ENCODE results near the gene CLPTM1.
A peak's percentile ranks its signal among the peaks of the same experiment; 100 is the strongest.
"Not testable (repeated sequence)": the region's sequence is repeated elsewhere in the genome, so short reads cannot be mapped to it uniquely, and the experiment has no call there.

The CLPTM1 gene

DNA sequence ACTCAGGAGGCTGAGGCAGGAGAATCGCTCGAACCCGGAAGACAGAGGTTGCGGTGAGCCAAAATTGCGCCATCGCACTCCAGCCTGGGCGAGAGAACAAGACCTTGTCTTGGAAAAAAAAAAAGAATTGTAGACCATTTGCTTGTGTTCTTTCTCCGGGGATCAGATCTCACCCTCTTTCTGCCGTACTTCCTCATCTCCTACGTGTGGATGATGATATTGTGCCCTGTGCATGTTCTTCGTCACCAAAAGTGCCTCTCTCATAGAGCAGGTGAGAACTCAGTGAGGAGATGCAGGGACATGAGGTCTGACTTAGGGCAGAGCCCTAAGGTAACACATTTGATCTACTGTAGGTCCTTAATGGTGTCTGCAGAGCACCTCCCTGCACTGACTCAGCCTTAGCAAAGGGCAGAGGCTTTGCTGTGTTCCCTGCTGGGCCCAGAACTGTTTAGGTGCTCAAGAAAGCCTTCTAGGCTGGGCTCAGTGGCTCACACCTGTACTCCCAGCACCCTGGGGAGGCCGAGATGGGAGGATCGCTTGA is 8.1 kb upstream of the CLPTM1 start:
- DNase-seq = no peak

DNA sequence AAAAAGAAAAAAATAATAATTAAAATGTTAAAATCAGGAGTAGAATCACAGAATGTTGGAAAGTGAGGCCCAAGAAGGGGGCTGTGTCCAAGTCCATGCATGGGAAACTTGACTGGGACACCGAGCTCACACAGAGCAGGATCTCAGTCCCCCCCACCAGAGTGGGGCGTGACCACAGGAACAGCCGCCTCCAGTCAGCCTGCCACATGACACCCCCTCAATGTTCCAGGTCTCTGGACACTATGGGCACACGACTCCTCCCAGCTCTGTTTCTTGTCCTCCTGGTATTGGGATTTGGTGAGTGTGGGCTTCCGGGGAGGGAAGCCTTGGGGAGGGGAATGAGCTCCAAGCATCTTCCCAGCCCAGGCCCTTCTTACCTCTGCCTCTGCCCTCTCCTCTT is 6.9 kb upstream of the CLPTM1 start:
- no peak for DNase-seq

DNA sequence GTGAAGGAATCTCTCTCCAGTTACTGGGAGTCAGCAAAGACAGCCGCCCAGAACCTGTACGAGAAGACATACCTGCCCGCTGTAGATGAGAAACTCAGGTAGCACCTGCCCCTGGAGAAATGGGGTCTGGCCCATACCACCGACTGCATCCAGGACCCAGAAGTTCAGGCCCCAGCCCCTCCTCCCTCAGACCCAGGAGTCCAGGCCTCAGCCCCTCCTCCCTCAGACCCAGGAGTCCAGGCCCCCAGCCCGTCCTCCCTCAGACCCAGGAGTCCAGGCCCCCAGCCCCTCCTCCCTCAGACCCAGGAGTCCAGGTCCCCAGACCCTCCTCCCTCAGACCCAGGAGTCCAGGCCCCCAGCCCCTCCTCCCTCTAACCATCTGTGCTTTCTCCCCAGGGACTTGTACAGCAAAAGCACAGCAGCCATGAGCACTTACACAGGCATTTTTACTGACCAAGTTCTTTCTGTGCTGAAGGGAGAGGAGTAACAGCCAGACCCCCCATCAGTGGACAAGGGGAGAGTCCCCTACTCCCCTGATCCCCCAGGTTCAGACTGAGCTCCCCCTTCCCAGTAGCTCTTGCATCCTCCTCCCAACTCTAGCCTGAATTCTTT is 6.3 kb upstream of the CLPTM1 start:
- DNase-seq = no peak

DNA sequence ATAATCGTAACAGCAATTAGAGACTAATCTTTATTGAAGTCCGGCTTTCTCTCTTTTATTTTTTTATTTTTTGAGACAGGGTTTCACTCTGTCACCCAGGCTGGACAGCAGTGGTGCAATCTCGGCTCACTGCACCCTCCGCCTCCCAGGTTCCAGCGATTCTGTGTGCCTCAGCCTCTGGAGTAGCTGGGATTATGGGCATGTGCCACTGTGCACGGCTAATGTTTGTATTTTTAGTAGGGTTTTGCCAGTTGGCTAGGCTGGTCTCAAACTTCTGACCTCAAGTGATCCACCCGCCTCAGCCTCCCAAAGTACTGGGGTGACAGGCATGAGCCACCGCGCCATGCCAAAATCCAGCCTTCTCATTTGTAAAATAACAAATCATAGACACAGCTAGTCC is 5.6 kb upstream of the CLPTM1 start:
- DNase-seq = no peak

DNA sequence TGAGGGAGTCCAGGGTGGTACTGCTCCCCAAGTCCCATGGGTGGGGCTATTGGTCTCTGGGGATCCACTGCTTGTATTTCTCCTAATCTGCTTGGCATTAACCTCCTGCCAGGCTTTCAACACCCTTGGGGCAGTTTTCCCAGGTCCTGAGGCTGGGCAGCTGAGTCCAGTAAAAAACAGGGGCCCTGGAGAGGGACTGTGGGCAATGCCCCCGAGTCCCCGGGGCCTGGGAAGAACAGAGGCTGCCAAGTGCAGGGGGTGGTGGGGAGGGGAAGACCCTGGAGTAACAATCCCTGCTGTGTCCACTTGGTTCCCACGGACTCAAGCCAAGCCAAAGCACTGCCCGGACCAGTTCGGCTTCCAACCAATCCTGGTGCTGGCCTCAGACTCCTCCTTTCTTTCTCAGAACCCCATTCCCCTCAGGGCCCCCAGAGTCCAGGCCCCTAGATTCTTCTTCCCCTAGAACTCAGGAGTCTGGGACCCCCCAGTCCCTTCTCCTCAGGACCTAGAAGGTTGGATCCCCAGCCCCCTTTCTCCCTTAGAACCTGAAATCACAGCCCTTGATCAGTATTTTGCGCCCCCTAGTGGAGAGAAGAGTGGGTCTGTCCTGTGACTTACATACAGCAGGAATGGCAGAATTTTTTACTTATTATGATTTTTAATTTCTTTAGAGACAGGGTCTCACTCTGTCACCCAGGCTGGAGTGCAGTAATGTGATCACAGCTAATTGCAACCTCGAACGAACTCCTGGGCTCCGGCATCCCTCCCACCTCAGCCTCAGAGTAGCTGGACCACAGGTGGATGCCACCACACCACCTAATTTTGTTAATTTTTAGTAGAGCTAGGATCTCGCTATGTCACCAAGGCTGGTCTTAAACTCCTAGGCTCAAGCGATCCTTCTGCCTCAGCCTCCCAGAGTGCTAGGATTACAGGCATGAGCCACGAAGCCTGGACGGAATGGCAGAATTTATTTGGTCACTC is 3.7 kb upstream of the CLPTM1 start:
- peak; percentile 63 for DNase-seq

DNA sequence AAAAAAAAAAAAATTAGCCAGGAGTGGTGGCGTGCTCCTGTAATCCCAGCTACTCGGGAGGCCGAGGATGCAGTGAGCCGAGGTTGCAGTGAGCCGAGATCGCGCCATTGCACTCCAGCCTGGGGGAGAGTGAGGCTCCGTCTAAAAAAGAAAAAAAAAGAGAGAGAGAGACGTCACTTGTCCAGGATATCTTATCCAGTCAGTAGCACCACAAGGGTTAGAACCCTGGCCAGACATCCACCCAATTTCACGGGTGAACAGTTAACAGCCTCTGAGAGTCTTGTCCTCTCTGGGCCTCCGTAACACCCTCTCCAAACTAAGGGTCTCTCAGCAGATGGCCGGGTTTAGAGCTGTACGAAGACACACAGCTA is 917 bp upstream of the CLPTM1 start:
- DNase-seq = no peak

DNA sequence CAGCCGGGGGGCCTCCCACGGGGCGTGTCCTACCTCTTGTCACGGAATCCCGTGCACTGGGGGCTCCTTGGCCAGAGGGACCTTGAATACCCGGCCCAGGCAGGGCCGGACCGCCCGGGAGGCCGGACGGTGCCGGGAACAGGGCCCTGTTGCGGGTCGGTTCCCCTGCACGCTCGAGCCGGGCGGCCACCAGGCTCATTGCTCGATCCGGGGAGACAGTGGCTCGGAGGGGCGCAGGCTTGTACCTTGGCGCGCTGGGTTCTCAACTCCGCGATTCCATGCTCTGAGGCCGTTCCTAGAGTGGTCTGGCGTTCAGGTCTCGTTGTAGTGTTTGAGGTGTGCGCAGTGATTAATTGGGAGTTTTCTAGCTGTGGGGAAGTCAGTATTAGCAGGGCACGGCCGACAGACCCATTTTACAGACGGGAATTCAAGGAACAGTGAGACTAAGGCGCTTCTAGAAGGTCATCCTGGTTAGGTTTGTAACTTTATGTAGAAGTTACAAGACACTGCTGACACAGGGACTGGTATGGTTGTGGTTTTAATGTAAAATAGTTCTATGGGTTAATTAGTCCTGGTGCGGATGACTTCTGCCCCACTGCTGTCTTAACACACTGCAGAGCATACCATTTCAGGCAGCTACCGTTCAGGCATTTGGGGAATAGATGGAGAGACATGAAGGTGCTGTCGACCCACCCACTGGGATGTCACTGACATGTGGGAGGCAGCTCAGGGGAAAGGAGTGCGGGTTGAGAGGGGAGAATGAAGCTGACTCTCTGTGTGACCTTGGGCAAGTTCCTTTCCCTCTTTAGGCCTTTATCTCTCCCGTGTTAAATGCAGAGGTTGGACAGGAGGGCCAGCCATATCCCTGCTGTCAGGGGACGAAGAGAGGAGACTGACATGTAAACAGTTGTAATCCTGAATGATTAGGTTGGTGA is 592 bp downstream of the CLPTM1 start:
- DNase-seq = no peak

DNA sequence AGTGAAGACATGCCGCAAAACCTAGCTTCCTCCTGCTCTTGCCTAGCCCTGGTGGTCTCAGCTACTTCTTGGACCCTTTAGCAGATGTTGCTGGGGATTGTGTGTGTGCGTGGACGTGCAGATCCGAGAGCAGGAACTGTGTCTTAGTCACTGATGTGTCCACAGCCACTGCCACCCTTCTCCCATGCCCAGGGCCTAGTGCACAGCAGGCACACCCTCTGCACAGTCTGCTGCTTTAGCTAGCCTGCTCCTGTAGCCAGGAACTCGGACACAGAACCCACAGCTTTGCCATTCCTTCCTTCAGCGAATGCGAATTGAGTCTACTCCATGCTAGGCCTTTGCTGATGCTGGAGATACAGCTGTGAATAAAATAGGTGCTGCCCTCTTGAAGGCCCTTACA is 2.3 kb downstream of the CLPTM1 start:
- no peak for DNase-seq

DNA sequence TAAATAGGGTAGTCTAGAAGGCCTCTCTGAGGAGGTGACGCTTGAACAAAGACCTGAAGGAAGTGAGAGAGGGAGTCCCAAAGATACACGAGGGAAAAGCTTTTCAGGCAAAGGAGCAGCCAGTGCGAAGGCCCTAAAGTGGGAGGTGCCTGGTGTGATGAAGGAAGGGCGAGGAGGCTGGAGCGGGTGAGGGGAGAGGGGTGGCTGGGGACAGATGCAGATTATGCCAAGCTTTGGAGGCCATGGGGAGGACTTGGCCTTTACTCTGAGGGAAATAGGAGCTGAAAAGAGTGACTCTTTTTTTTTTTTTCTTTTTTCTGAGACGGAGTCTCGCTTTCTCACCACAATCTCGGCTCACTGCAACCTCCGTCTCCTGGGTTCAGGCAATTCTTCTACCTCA is 2.9 kb downstream of the CLPTM1 start:
- DNase-seq = no peak

DNA sequence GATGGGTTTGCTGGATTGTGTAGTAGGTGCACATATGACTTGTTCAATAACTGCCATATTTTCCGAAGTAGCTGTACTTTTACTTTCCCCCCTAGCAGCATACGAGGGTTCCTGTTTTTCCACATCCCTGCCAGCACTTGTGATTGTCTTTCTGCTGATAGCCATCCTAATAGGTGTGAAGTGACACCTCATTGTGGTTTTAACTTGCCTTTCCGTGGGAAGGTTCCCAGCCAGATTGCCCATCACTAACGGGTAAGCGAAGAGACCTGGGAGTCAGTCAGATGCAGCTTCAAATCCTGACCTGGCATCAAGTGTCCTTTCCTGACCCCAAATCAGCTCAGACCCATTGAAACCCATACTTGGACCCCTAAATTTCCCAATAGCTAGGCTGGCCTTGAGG is 4.5 kb downstream of the CLPTM1 start:
- no peak for DNase-seq

DNA sequence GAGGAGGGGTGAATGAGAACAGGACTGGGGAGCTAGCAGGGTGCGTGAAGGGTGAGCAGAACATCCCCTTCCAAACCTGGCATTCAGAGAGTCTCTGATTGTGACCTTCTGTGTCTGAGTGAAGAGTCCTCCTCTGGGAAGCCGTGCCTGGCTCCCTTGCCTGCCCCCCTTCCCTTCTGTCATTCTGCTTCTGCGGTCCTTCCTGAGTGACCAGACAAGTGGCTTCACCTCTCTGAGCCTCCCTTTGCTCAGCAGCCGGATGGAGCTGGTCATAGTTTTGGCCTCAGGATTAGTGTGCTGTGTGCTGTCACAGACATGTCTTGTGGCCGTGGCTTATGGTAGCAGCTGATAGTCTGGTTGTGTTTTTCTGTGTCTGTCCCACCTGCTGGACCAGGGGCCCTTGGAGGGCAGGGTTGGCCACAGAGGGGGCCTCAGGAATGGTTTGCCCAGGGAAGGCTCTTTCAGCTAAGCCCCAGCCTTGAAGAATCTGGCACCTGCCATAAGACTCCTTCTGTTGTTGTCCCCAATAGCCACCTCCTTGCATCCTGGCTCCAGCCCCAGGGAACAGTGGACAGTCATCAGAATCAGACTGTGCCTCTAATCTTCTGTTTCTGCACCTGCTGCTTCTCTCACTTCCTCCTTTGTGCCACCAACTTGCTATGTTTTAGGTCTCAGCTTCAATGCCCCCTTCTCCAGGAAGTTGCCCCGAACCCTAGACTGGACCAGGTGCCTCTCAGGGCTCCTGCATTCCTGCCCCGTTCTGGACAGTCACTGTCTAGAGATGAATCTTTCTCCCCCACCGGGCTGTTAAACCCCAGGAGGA is 5.9 kb downstream of the CLPTM1 start:
- DNase-seq = no peak

DNA sequence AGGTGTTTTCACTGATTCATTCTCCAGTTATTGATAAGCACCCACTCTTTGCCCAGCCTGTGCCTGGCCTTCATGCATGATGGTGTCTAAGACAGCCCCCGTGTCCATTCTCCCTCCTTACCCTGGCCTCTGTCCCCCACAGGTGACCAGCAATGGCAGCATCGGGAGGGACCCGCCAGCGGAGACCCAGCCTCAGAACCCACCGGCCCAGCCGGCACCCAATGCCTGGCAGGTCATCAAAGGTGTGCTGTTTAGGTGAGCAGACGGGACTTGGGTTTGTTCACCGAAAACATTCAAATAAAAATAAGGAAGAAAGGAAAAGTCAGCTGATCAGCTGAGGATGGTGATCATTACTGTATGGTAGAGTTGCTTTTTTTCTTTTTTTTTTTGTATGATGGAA is 6.6 kb downstream of the CLPTM1 start:
- DNase-seq = no peak

DNA sequence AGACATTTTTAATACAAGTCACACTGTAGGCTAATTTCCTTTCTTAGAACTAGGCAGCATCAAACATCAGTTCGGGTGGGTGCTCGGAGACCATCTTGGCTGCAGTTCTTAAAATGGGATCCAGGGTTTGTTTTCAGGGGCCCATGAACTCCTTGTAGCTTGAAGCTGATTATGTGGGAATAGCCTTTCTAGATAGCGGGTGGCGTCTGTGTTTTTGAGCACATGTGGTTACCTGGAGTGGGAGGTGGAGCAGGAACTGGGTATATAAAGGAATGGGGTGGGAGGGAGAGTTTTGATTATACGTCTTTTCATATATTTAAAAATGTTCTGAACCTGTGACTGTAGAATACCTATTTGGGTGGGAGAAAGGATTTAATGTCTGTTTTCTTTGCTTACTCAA is 12.9 kb downstream of the CLPTM1 start:
- DNase-seq = no peak

DNA sequence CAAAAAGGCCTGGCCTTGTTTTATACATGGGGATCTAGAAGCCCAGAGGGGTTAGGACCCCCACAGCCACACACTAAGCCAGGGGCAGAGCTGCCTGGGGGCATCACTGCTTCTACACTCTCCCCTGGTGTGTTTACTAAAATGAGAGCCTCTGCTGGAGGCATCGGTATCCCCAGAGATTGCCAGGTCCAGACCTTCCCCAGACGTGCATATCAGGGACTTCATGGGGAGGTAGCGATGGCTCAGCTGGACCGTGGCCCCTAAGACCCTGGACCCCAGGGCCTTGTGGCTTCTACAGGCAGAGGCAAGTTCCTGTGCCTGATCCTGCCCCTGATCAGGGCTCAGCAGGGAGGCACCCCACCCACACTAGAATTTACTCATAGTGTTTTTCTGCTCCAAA is 13.5 kb downstream of the CLPTM1 start:
- no peak for DNase-seq

DNA sequence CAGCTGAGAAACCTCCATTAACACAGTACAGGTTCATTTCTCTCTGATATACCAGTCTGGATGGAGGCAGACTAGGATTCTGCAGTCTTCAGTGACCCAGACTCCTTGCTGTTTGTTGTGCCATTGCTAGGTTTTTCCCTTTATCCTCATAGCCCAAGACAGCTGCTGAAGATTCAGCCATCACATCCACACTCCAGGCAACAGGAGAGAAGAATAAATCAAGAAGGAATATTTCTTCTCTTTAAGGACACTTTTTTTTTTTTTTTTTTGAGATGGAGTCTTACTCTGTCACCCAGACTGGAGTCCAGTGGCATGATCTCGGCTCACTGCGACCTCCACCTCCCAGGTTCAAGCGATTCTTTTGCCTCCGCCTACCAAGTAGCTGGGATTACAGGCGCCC is 14.3 kb downstream of the CLPTM1 start:
- no peak for DNase-seq

DNA sequence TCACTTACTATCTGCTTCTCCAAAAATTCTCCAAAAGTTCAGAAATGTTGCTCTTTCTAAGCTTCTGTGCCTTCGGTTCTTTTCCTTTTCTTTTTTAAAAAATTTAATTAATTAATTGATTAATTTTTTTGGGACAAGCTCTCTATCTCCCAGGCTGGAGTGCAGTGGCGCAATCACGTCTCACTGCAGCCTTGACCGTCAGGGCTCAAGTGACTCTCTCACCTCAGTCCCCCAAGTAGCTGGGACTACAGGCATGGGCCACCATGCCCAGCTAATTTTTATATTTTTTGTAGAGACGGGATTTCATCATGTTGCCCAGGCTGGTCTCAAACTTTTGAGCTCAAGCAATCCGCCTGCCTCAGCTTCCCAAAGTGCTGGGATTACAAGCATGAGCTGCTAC is 16.3 kb downstream of the CLPTM1 start:
- DNase-seq = not testable (repeated sequence)

DNA sequence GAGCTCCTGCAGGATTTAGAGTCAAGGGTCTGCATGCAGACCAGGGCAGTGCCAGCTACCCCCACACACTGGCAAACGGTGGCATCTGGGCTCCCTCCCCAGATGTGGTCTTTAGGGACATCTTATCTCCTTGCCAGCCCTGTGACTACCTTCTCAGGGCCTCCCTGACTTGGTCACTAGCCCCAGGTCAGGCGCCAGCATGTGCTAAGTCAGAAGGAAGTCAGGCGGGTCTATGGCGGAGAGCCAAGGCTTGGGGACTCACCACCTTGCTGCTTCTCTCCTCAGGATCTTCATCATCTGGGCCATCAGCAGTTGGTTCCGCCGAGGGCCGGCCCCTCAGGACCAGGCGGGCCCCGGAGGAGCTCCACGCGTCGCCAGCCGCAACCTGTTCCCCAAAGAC is 17.6 kb downstream of the CLPTM1 start:
- DNase-seq = no peak

DNA sequence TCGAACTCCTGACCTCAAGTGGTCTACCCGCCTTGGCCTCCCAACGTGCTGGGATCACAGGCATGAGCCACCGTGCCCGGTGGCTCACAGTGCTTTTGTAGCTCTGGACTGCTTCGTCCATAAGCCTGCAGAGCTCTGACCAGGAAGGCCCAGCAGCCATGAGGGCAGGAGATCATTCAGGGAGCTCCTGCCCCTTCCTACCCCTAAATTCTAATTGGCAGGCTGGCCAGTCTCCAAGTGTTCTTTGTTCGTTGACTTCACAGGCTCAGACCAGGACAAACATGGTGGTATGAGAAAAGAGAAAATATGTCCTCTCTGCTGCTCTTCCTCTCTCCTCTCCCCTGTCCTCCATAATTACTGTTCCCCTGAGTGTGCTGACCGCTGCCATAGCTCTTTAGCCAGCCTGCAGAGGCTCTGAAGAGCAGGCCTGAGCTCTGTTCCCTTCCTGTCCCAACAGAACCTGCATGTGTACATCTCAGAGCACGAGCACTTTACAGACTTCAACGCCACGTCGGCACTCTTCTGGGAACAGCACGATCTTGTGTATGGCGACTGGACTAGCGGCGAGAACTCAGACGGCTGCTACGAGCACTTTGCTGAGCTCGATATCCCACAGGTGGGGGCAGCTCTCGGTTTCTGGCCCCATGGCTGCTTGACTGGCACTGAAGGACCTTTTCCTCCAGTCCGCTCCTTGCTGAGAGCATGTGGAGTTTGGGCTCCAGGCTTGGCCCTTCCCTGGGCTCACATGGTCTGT is 19.0 kb downstream of the CLPTM1 start:
- DNase-seq = no peak

DNA sequence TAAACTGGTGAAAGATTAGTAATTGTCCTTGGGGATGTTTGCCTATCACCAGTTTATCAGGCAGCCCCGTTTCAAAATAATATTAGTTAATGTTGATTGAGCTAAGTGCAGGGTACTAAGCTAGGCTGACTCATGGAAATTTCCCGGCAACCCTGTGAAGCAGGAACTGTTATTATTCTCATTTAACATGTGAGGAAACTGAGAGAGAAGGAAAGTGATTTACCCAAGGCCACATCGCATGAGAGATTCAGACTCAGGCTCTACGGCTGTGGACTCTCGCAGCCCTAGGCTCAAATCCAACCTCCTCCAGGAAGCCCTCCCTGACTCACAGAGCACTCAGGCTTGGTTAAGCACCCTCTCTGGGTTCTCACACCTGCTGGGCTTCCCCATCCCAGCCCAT is 19.7 kb downstream of the CLPTM1 start:
- DNase-seq = no peak

DNA sequence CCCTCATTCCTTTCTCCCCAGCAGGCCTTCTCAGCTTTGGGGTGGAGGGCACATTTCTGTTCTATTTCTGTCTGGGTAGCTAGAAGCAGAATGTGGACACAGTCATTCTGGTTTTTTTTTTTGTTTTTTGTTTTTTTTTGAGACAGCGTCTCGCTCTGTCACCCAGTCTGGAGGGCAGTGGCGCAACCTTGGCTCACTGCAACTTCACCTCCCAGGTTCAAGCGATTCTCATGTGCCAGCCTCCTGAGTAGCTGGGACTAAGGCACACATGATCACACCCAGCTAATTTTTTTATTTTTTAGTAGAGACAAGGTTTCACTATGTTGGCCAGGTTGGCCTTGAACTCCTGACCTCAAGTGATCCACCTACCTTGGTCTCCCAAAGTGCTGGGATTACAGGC is 20.3 kb downstream of the CLPTM1 start:
- no peak for DNase-seq

DNA sequence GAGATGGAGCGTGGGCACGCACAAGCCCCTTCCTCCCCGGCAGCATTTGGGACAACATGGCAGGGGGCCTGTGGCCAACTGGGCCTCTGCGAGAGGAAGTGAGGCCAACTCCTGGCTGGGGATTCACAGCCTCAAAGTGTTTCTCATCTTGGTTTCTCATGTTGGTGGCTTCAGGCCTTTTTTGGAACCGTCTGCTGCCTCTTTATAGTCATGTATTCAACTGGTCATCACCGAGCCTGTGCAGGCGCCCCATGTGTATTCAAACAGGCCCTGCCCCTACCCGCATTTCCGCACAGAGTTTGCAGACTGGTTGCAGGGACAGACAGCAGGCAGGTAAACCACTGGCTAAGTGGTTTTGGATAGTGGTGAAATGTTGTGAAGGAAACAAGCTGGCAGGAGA is 28.8 kb downstream of the CLPTM1 start:
- DNase-seq = no peak

DNA sequence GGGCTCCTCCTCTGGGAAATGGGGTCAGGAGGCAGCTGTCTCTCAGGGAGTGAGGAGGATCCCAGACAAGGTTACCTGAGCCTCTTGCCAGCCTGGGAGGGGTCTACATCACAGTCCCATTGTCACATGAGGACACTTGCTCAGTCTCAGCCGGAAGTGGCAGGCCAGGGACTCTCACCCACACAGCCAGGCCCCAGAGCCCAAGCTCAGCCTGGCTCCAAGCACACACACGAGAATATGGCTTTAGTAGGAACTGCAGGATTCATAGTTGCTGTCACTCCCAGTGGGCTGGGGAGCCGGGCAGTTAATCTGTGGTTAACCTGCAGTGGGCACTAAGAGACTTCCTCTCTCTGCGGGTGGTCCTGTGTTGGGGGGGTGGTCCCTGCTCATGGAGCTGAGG is 30.3 kb downstream of the CLPTM1 start:
- no peak for DNase-seq

All from NCI-H2029 (cell line).